Esophagus squamous epithelium (tissue), 5 donors: ENCODE results near the gene SLC27A6. TPM values are rescaled to one million over a fixed set of nuclear protein-coding genes. Genes with fewer than 3 reads are reported as not detected.

Experiments
- DNase-seq: peaks from one replicate; lab custom pipeline; 2025; lab: John Stamatoyannopoulos, UW
- H3K27ac ChIP-seq, 4 donors: fragments of 200-600 bp; sonication (generic); one replicate each; pipeline ENCODE4 v1.5.1; 2016 to 2019; ENCODE audit warnings: mild to moderate bottlenecking in 1 of 4
- H3K27me3 ChIP-seq, 4 donors: fragments of 200-600 bp; sonication (generic); 1 replicate in 3 of 4; 2 replicates in 1 of 4; pipeline versions ENCODE4 v1.5.1 to v1.6.0; 2017 to 2021; ENCODE audit warnings: antibody characterized with exemption in 1 of 4
- H3K36me3 ChIP-seq, 3 donors: fragments of 200-600 bp; sonication (generic); one replicate each; pipeline ENCODE4 v1.5.1; 2016 to 2019
- H3K4me1 ChIP-seq, 3 donors: fragments of 200-600 bp; sonication (generic); one replicate each; pipeline ENCODE4 v1.5.1; 2017 to 2019
- H3K4me3 ChIP-seq, 4 donors: fragments of 200-600 bp; sonication (generic); 1 replicate in 3 of 4; 2 replicates in 1 of 4; pipeline ENCODE4 v1.5.1; 2016 to 2019; ENCODE audit warnings: mild to moderate bottlenecking in 2 of 4, moderate library complexity in 1 of 4
- H3K9me3 ChIP-seq, 3 donors: fragments of 200-600 bp; sonication (generic); one replicate each; pipeline ENCODE4 v1.5.1; 2016 to 2019
- POLR2A ChIP-seq, 4 donors: fragments of 450-650 bp; IDR thresholded peaks; one replicate each; pipeline ENCODE4 v1.6.1; 2017; ENCODE audit warnings: antibody characterized with exemption in 4 of 4, mild to moderate bottlenecking in 4 of 4, moderate library complexity in 3 of 4
- WGBS, 2 donors: methylation state at CpG; one replicate each; pipeline ENCODE4 v1.1.5; 2018; 5-methylcytosine and 5-hydroxymethylcytosine counted together
- intact Hi-C: fragments of 100-400 bp; cut with DNase I; formaldehyde crosslinking; loops from one replicate; pipeline ENCODE4 v1.15.0; 2022
- total RNA-seq, 4 donors: library from RNA; depleted of rRNA; stranded (reverse); fragments of >200 nt; gene quantifications; one replicate each; pipeline ENCODE4 v1.1.0, GENCODE V29; 2016
- TF ChIP-seq, protein P1 (sequence below), 6 experiments: fragments of 450-650 bp in 4 of 6; fragments of 200-600 bp in 2 of 6; sonication (generic) in 2 of 6; IDR thresholded peaks; one replicate each; pipeline ENCODE4 v1.5.1; 2016 to 2019; ENCODE audit warnings: antibody characterized with exemption in 6 of 6, mild to moderate bottlenecking in 4 of 6, moderate library complexity in 4 of 6
- donor health status: DM: yes; HTN: yes; CAD: no.

SLC27A6 gene
- total RNA-seq, 4 donors from 2014 or later = 1.3 to 8.0 (median 4.7) TPM

DNA sequence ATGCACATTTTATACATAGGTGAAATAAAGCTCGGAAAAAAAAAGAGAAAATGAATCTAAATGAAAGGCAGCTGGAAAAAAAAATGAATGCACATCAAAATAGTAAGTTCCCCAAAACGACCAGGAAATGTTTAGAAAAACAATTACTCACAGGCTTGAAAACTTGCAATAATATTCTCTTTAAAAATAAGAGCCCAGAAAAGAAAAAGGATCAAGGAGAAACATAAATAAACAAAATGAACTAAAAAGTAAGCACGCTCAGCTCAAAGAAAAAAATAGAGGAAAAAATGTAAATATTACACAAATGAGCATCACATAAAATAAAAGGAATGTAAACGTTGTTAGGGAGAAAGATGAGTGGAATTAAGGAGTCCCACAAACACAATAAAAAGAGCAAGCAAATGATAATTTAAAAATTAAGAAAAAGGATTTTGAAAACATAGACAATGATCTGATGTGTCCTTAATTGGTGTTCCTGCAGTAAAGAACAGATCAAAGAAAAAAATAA is 54.2 kb downstream of the SLC27A6 start:
- no peaks in the 10 kb centered on the region for H3K9me3 ChIP-seq
- H3K4me1 ChIP-seq = peaks cover 0 to 19% (median 0%) of the 10 kb centered on the region in 3 donors
- no peak for DNase-seq
- TF ChIP-seq POLR2A (IDR thresholded peaks at IDR 0.05) = no peak
- TF ChIP-seq, protein P1, sequence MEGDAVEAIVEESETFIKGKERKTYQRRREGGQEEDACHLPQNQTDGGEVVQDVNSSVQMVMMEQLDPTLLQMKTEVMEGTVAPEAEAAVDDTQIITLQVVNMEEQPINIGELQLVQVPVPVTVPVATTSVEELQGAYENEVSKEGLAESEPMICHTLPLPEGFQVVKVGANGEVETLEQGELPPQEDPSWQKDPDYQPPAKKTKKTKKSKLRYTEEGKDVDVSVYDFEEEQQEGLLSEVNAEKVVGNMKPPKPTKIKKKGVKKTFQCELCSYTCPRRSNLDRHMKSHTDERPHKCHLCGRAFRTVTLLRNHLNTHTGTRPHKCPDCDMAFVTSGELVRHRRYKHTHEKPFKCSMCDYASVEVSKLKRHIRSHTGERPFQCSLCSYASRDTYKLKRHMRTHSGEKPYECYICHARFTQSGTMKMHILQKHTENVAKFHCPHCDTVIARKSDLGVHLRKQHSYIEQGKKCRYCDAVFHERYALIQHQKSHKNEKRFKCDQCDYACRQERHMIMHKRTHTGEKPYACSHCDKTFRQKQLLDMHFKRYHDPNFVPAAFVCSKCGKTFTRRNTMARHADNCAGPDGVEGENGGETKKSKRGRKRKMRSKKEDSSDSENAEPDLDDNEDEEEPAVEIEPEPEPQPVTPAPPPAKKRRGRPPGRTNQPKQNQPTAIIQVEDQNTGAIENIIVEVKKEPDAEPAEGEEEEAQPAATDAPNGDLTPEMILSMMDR (IDR thresholded peaks at IDR 0.05) = no peak
- no peak overlapping the region for H3K27ac ChIP-seq
- 28 to 46% methylated on average over 4 of the region's 4 CpGs for WGBS, 2 donors
- H3K27me3 ChIP-seq = no peaks in the 10 kb centered on the region
- no peak overlapping the region for H3K4me3 ChIP-seq
- no peaks in the 10 kb centered on the region for H3K36me3 ChIP-seq
- intact Hi-C loops = no loop called here

DNA sequence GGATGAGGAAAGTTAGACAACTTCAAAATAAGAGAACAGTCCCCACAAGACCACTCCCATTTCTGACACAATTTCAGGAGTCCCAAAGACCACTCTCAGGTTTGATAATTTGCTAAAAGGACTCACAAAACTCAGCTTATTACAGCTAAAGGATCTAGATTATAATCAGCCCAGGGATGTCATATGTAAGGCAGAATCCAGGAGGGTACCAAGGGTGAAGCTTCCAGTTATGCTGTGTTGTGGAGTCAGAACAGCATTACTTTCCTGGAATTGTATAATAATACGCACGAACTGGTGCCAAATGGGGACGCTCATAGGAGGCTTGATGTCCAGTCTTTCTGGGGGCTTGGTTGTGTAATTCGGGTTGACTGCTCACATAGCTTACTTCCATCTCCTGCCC is 55.4 kb downstream of the SLC27A6 start:
- H3K27ac ChIP-seq = no peak overlapping the region
- DNase-seq = no peak
- TF ChIP-seq, protein P1 (IDR thresholded peaks at IDR 0.05) = no peak
- TF ChIP-seq POLR2A (IDR thresholded peaks at IDR 0.05) = no peak
- H3K36me3 ChIP-seq = no peaks in the 10 kb centered on the region
- H3K4me3 ChIP-seq = no peak overlapping the region
- H3K9me3 ChIP-seq = no peaks in the 10 kb centered on the region
- H3K4me1 ChIP-seq = peaks cover 0 to 10% (median 0%) of the 10 kb centered on the region in 3 donors
- 86 to 90% methylated on average over 4 of the region's 4 CpGs for WGBS, 2 donors
- intact Hi-C loops = no loop called here
- H3K27me3 ChIP-seq = no peaks in the 10 kb centered on the region

DNA sequence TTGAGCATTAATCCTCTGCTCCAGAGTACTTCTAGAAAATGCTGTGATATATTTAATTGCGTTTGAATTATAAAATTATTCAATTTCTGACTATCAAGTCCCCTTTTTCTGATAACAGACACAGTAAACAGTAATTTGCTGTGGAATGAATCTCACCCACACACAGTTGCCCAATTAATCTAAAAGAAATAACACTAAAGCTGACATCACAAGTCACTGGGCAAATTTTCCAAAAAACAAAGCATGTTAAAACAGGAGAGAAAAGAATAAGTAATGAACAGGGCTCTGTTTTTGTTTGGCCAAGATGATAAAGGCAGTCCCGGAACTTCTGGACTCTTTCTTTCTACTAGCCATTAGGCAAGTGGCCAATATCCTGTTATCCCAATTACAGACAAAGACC is 56.5 kb downstream of the SLC27A6 start:
- Histone ChIP-seq H3K27me3 (no peaks in the 10 kb centered on the region), H3K36me3 (no peaks in the 10 kb centered on the region), H3K4me1 (peaks cover 0 to 10% (median 0%) of the 10 kb centered on the region in 3 donors), H3K4me3 (no peak overlapping the region), H3K27ac (no peak overlapping the region), H3K9me3 (no peaks in the 10 kb centered on the region)
- 34 to 50% methylated on average over 2 of the region's 2 CpGs for WGBS, 2 donors
- TF ChIP-seq POLR2A (IDR thresholded peaks at IDR 0.05) = no peak
- TF ChIP-seq, protein P1 (IDR thresholded peaks at IDR 0.05) = no peak
- intact Hi-C loops = no loop called here
- no peak for DNase-seq

DNA sequence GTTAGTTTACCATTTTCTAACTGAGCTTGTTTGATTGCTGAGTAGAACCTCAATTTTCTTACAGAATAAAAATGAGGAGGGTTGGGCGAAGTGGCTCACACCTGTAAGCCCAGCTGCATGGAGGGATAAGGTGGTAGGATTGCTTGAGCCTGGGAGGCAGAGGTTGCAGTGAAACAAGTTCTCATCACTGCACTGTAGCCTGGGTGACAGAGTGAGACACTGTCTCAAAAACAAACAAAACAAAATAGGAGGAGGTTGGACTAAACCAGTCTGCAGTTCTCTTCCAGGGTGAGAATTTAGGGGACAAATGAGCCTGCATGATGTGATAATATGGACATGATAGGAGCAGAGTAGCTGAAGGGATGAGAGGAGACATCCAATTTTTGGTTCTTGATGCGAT is 57.3 kb downstream of the SLC27A6 start:
- intact Hi-C loops = no loop called here
- WGBS, 2 donors = 62 to 91% methylated on average over 1 to 2 of the region's 2 CpGs
- no peak for DNase-seq
- no peak for TF ChIP-seq POLR2A (IDR thresholded peaks at IDR 0.05)
- TF ChIP-seq, protein P1 (IDR thresholded peaks at IDR 0.05) = no peak
- Histone ChIP-seq H3K36me3 (no peaks in the 10 kb centered on the region), H3K4me1 (peaks cover 0 to 9% (median 0%) of the 10 kb centered on the region in 3 donors), H3K27ac (no peak overlapping the region), H3K4me3 (no peak overlapping the region), H3K27me3 (no peaks in the 10 kb centered on the region), H3K9me3 (no peaks in the 10 kb centered on the region)

DNA sequence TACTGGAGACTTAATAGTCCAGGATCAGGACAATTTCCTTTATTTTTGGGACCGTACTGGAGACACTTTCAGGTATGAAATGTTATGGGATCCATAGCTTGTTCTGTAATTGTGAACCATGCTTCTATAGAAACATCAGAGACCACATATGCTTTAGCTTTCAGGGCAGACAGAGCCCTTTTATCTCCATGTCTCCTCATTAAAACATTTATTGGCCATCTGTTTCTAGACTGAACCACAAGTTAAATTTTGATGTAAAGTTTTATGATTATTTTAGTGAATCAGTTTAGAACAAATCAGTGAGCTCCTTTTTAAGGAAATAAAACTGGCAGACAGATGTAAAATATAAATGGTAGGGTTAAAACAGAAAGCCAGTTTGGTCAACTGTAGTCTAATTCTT is 62.0 kb downstream of the SLC27A6 start:
- Histone ChIP-seq H3K4me3 (no peak overlapping the region), H3K9me3 (no peaks in the 10 kb centered on the region), H3K27me3 (no peaks in the 10 kb centered on the region), H3K36me3 (no peaks in the 10 kb centered on the region), H3K4me1 (no peaks in the 10 kb centered on the region), H3K27ac (no peak overlapping the region)
- no peak for DNase-seq
- intact Hi-C loops = no loop called here
- 70 to 83% methylated on average over 1 of the region's 1 CpG for WGBS, 2 donors
- TF ChIP-seq, protein P1 (IDR thresholded peaks at IDR 0.05) = no peak
- TF ChIP-seq POLR2A (IDR thresholded peaks at IDR 0.05) = no peak
